Stomach (tissue), 9 donors: ENCODE data around the gene SULT1A1. TPM values are rescaled to one million over a fixed set of nuclear protein-coding genes. Genes with fewer than 3 reads are reported as not detected.
A peak's percentile ranks its signal among the peaks of the same experiment; 100 is the strongest.

ENCODE experiments used
- DNase-seq, 2 donors: peaks; one replicate each; pipeline versions ENCODE4 v3.0.0 to v3.0.0-alpha.2; 2013 to 2019
- H3K27ac ChIP-seq, 5 donors: fragments of 200-600 bp in 4 of 5; sonication (generic) in 4 of 5; one replicate each; pipeline ENCODE4 v1.5.1; 2013 to 2019; ENCODE audit warnings: mild to moderate bottlenecking in 1 of 5, moderate library complexity in 1 of 5
- H3K27me3 ChIP-seq, 3 donors: fragments of 200-600 bp; sonication (generic); one replicate each; pipeline ENCODE4 v1.5.1; 2017 to 2019; ENCODE audit warnings: mixed run types in 1 of 3
- H3K36me3 ChIP-seq, 4 donors: fragments of 200-600 bp; sonication (generic); 1 replicate in 3 of 4; 2 replicates in 1 of 4; pipeline ENCODE4 v1.5.1; 2016 to 2019
- H3K4me1 ChIP-seq, 4 donors: fragments of 200-600 bp; sonication (generic); one replicate each; pipeline ENCODE4 v1.5.1; 2016 to 2019
- H3K4me3 ChIP-seq, 4 donors: fragments of 200-600 bp; sonication (generic) in 3 of 4; one replicate each; pipeline ENCODE4 v1.5.1; 2016 to 2019; ENCODE audit warnings: mild to moderate bottlenecking in 1 of 4
- H3K9me3 ChIP-seq, 4 donors: fragments of 200-600 bp; sonication (generic); one replicate each; pipeline ENCODE4 v1.5.1; 2016 to 2019
- EP300 ChIP-seq: sonication (generic); formaldehyde crosslinking; IDR thresholded peaks from one replicate; pipeline ENCODE4 v1.6.1; 2017; ENCODE audit warnings: antibody characterized with exemption
- POLR2A ChIP-seq, 4 donors: fragments of 450-650 bp; IDR thresholded peaks; one replicate each; pipeline ENCODE4 v1.6.1; 2016; ENCODE audit warnings: antibody characterized with exemption in 4 of 4, control low read depth in 2 of 4, mild to moderate bottlenecking in 1 of 4, moderate library complexity in 1 of 4
- POLR2AphosphoS5 ChIP-seq, 3 donors: sonication (generic); formaldehyde crosslinking; IDR thresholded peaks; one replicate each; pipeline ENCODE4 v1.6.1; 2016; ENCODE audit warnings: antibody characterized with exemption in 3 of 3
- WGBS, 5 donors: extraction: QIAGEN DNeasy Blood & Tissue Kit in 3 of 5; methylation state at CpG; one replicate each; pipeline versions ENCODE4 v1.1.5 to v1.1.7; 2013 to 2018; 5-methylcytosine and 5-hydroxymethylcytosine counted together
- intact Hi-C: fragments of 100-400 bp; cut with DNase I; formaldehyde crosslinking; loops from one replicate; pipeline ENCODE4 v1.15.1; 2023; ENCODE audit warnings: low total_unique reads
- polyA plus RNA-seq, 3 donors: library from polyadenylated mRNA; stranded (reverse); fragments of 200-250 nt; gene quantifications; one replicate each; pipeline ENCODE4 v1.2.3, GENCODE V29; 2013
- total RNA-seq, 5 donors: library from RNA; depleted of rRNA; stranded (reverse); fragments of >200 nt; gene quantifications; one replicate each; pipeline versions ENCODE4 v1.1.0 to v1.2.3, GENCODE V29; 2014 to 2016
- TF ChIP-seq, protein P1 (sequence below), 7 experiments: fragments of 450-650 bp in 4 of 7; fragments of 200-600 bp in 3 of 7; sonication (generic) in 3 of 7; IDR thresholded peaks; one replicate each; pipeline ENCODE4 v1.5.1; 2016 to 2019; ENCODE audit warnings: antibody characterized with exemption in 7 of 7, control low read depth in 2 of 7, mild to moderate bottlenecking in 1 of 7
- donor health status: healthy with polysubstance abuse.
- donor health status: Bipolar disorder and iron deficiency.
- donor health status: healthy.

Gene SULT1A1
- total and polyA plus RNA-seq, 8 donors: 6.2 to 99.8 (median 50.6) TPM

GRCh38 chr16:28586466-28586865 is 23.4 kb downstream of the SULT1A1 start:
- DNase-seq: no peak
- Histone ChIP-seq H3K4me1 (no peaks in the 10 kb centered on the region), H3K4me3 (no peak overlapping the region), H3K27me3 (no peaks in the 10 kb centered on the region), H3K27ac (no peak overlapping the region), H3K36me3 (peaks cover 71 to 100% (median 100%) of the 10 kb centered on the region in 4 donors), H3K9me3 (no peaks in the 10 kb centered on the region)
- intact Hi-C loops: no loop called here
- WGBS, 5 donors: 89 to 93% (median 91%) methylated on average over 3 of the region's 3 CpGs
- no peak for TF ChIP-seq POLR2AphosphoS5 (IDR thresholded peaks at IDR 0.05)
- TF ChIP-seq EP300: no peak
- TF ChIP-seq, protein P1, sequence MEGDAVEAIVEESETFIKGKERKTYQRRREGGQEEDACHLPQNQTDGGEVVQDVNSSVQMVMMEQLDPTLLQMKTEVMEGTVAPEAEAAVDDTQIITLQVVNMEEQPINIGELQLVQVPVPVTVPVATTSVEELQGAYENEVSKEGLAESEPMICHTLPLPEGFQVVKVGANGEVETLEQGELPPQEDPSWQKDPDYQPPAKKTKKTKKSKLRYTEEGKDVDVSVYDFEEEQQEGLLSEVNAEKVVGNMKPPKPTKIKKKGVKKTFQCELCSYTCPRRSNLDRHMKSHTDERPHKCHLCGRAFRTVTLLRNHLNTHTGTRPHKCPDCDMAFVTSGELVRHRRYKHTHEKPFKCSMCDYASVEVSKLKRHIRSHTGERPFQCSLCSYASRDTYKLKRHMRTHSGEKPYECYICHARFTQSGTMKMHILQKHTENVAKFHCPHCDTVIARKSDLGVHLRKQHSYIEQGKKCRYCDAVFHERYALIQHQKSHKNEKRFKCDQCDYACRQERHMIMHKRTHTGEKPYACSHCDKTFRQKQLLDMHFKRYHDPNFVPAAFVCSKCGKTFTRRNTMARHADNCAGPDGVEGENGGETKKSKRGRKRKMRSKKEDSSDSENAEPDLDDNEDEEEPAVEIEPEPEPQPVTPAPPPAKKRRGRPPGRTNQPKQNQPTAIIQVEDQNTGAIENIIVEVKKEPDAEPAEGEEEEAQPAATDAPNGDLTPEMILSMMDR (IDR thresholded peaks at IDR 0.05): no peak

GRCh38 chr16:28585674-28586073 is 24.2 kb downstream of the SULT1A1 start:
- TF ChIP-seq, protein P1 (IDR thresholded peaks at IDR 0.05): no peak
- peak in 1 of 3 donors; percentile 27 for TF ChIP-seq POLR2AphosphoS5 (IDR thresholded peaks at IDR 0.05)
- H3K27ac ChIP-seq: no peak overlapping the region
- H3K9me3 ChIP-seq: no peaks in the 10 kb centered on the region
- H3K36me3 ChIP-seq: peaks cover 67 to 100% (median 100%) of the 10 kb centered on the region in 4 donors
- H3K4me3 ChIP-seq: no peak overlapping the region
- intact Hi-C loops: no loop called here
- WGBS, 5 donors: 50 to 82% (median 65%) methylated on average over 11 of the region's 11 CpGs
- no peaks in the 10 kb centered on the region for H3K4me1 ChIP-seq
- peak; percentile 69 to 77 for DNase-seq
- H3K27me3 ChIP-seq: no peaks in the 10 kb centered on the region

GRCh38 chr16:28580726-28581315 is 29.0 kb downstream of the SULT1A1 start:
- intact Hi-C loops: no loop called here
- Histone ChIP-seq H3K36me3 (peaks cover 31 to 66% (median 61%) of the 10 kb centered on the region in 4 donors), H3K27me3 (no peaks in the 10 kb centered on the region), H3K4me1 (no peaks in the 10 kb centered on the region), H3K9me3 (no peaks in the 10 kb centered on the region), H3K27ac (no peak overlapping the region), H3K4me3 (no peak overlapping the region)
- 90 to 96% (median 94%) methylated on average over 15 of the region's 15 CpGs for WGBS, 5 donors
- DNase-seq: no peak
- TF ChIP-seq POLR2A (IDR thresholded peaks at IDR 0.05): no peak
- TF ChIP-seq POLR2AphosphoS5 (IDR thresholded peaks at IDR 0.05): no peak
- no peak for TF ChIP-seq EP300
- TF ChIP-seq, protein P1 (IDR thresholded peaks at IDR 0.05): no peak

DNA sequence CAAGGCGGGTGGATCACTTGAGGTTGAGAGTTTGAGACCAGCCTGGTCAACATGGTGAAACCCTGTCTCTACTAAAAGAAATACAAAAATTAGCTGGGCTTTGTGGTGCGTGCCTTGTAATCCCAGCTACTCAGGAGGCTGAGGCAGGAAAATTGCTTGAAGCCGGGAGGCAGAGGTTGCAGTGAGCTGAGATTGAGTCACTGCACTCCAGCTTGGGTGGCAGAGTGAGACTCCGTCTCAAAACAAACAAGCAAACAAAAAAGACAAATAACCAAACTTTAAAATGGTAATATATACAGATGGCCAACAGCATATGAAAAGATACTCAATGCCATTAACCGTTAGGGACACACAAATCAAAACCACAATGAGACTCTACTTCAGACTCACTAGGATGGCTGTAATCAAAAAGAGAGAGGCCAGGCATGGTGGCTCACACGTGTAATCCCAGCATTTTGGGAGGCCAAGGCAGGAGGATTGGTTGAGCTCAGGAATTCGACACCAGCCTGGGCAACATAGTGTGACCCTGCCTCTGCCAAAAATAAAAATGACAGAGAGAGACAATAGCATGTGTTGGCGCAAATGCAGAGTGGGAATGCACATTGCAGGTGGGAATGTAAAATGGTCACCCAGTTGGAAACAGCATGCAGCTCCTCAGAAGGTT is 34.3 kb downstream of the SULT1A1 start:
- Histone ChIP-seq H3K36me3 (peaks cover 0 to 17% (median 9%) of the 10 kb centered on the region in 4 donors), H3K4me3 (no peak overlapping the region), H3K9me3 (no peaks in the 10 kb centered on the region), H3K27ac (no peak overlapping the region), H3K27me3 (no peaks in the 10 kb centered on the region), H3K4me1 (peaks cover 6 to 33% (median 23%) of the 10 kb centered on the region in 4 donors)
- TF ChIP-seq, protein P1 (IDR thresholded peaks at IDR 0.05): no peak
- TF ChIP-seq EP300 (no peak), POLR2AphosphoS5 (IDR thresholded peaks at IDR 0.05) (no peak), POLR2A (IDR thresholded peaks at IDR 0.05) (no peak)
- no peak for DNase-seq
- 81 to 91% (median 86%) methylated on average over 8 of the region's 8 CpGs for WGBS, 5 donors
- intact Hi-C loops: no loop called here
